Natural killer cell treated with Interleukin-12 subunit alpha and Interleukin-12 subunit beta and Interleukin-15 and Interleukin-18, amount 100 ng/mL, for 72 hours (primary cell): Measurements from ENCODE around the gene TMEM165. TPM values are rescaled to one million over a fixed set of nuclear protein-coding genes. Genes with fewer than 3 reads are reported as not detected.

Experiments used
- ATAC-seq, 2 donors: fragments of 150-1000 bp; cut with Tn5 transposase in 1 of 2; sonication (Bioruptor Pico), chemical (Tn5 transposase) in 1 of 2; 2 replicates each; pipeline ENCODE4 v1.10.0; 2021
- DNase-seq: peaks from one replicate; pipeline ENCODE4 v3.0.0; 2022; ENCODE audit warnings: low spot score
- H3K27ac Mint-ChIP-seq, 2 donors: 1 replicate in 1 of 2; 2 replicates in 1 of 2; pipeline ENCODE4 v1.8.0; 2022; ENCODE audit warnings: mixed read lengths in 2 of 2, mild to moderate bottlenecking in 1 of 2, moderate library complexity in 1 of 2
- H3K27me3 Mint-ChIP-seq, 2 donors: 1 replicate in 1 of 2; 2 replicates in 1 of 2; pipeline ENCODE4 v1.8.0; 2022; ENCODE audit warnings: mixed read lengths in 2 of 2
- H3K36me3 Mint-ChIP-seq: one replicate; pipeline ENCODE4 v1.8.0; 2022; ENCODE audit warnings: mixed read lengths
- H3K4me1 Mint-ChIP-seq, 2 donors: 1 replicate in 1 of 2; 2 replicates in 1 of 2; pipeline ENCODE4 v1.8.0; 2022; ENCODE audit warnings: low read depth in 2 of 2, mixed read lengths in 2 of 2, mild to moderate bottlenecking in 1 of 2
- H3K4me3 Mint-ChIP-seq: one replicate; pipeline ENCODE4 v1.8.0; 2022; ENCODE audit warnings: mixed read lengths
- H3K9me3 Mint-ChIP-seq: 2 replicates; pipeline ENCODE4 v1.8.0; 2022; ENCODE audit warnings: mixed read lengths
- total RNA-seq, 2 donors: library from RNA; stranded (reverse); gene quantifications; one replicate each; pipeline ENCODE4 v1.2.3, GENCODE V29; 2022

TMEM165 gene
- total RNA-seq, 2 donors from 2014 or later, result 134 to 157 TPM

DNA sequence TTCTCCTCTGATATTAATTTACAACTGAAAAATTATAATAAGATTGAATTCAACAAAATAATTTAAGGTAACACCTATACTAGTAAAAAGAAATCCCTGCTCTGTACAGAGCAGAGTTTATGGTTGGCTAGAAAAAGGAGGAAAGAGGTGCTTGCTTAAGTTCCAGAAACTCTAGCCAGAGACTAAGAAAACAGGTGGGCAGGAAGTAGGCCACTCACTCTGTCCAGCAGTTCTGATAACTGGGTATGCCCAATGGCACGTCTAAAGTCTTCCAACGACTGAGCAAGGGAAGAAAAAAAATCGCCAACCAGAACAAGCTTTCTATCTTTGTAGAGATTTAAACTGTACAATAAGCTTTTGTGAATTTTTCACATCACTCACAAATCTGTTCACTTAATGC lies 42.1 kb downstream of the TMEM165 start:
- peaks cover 12% of the 10 kb centered on the region for H3K36me3 Mint-ChIP-seq
- no peak overlapping the region for H3K4me3 Mint-ChIP-seq
- peaks cover 8 to 18% of the 10 kb centered on the region in 2 donors for H3K4me1 Mint-ChIP-seq
- H3K27ac Mint-ChIP-seq, result no peak overlapping the region
- no peaks in the 10 kb centered on the region for H3K27me3 Mint-ChIP-seq
- H3K9me3 Mint-ChIP-seq, result no peaks in the 10 kb centered on the region
- DNase-seq (no peak), ATAC-seq (no peak)

DNA sequence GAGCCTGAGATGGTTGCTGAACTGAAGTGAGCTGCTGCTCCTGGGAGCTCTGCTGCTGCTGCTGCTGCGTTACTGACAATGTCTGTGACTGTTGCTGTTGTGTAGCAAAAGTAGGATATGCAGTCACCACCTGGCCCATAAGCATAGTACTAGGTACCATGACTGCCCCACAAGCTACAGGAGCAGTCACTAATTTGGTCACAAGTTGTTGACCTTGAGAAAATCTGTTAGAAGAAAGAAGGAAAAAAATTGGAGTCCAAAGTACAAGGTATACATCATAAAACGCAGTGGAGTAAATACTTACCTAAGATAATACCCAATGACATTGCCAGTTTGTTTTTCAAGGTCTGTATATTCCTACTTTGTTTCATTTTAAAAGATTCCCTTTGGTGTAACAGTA lies 42.6 kb downstream of the TMEM165 start:
- no peak overlapping the region for H3K27ac Mint-ChIP-seq
- no peak overlapping the region for H3K4me3 Mint-ChIP-seq
- peaks cover 8 to 18% of the 10 kb centered on the region in 2 donors for H3K4me1 Mint-ChIP-seq
- no peak for DNase-seq
- H3K36me3 Mint-ChIP-seq, result peaks cover 12% of the 10 kb centered on the region
- H3K27me3 Mint-ChIP-seq, result no peaks in the 10 kb centered on the region
- no peaks in the 10 kb centered on the region for H3K9me3 Mint-ChIP-seq
- ATAC-seq, result no peak

DNA sequence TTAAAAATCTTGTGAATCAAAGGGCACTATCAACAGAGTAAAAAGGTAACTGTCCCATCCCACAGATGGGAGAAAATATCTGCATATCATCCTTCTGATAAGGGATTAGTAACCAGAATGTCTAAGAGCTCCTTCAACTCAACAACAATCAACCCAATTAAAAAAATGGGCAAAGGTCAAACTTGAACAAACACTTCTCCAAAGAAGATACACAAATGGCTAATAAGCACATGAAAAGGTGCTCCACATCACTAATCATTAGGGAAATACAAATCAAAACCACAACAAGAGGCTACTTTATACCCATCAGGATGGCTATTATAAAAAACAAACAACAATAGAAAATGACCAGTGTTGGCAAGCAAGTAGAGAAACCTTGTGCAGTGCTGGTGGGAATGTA lies 43.3 kb downstream of the TMEM165 start:
- peaks cover 12% of the 10 kb centered on the region for H3K36me3 Mint-ChIP-seq
- no peak overlapping the region for H3K27ac Mint-ChIP-seq
- ATAC-seq (no peak), DNase-seq (no peak)
- H3K9me3 Mint-ChIP-seq, result no peaks in the 10 kb centered on the region
- no peak overlapping the region for H3K4me3 Mint-ChIP-seq
- H3K4me1 Mint-ChIP-seq, result peaks cover 8 to 18% of the 10 kb centered on the region in 2 donors
- H3K27me3 Mint-ChIP-seq, result no peaks in the 10 kb centered on the region

GRCh38 chr4:55440786-55441185 lies 45.0 kb downstream of the TMEM165 start:
- ATAC-seq, result no peak
- H3K4me3 Mint-ChIP-seq, result no peak overlapping the region
- no peaks in the 10 kb centered on the region for H3K27me3 Mint-ChIP-seq
- peaks cover 5% of the 10 kb centered on the region for H3K36me3 Mint-ChIP-seq
- no peaks in the 10 kb centered on the region for H3K9me3 Mint-ChIP-seq
- no peak overlapping the region for H3K27ac Mint-ChIP-seq
- peaks cover 0 to 4% of the 10 kb centered on the region in 2 donors for H3K4me1 Mint-ChIP-seq
- no peak for DNase-seq

- DNase-seq (no peak), ATAC-seq (no peak)
- Mint-ChIP-seq H3K36me3 (peaks cover 5% of the 10 kb centered on the region), H3K27ac (no peak overlapping the region), H3K27me3 (no peaks in the 10 kb centered on the region), H3K4me1 (peaks cover 0 to 4% of the 10 kb centered on the region in 2 donors), H3K9me3 (no peaks in the 10 kb centered on the region), H3K4me3 (no peak overlapping the region)
These were observed 46.8 kb downstream of the TMEM165 start for GRCh38 chr4:55442541-55442940.

DNA sequence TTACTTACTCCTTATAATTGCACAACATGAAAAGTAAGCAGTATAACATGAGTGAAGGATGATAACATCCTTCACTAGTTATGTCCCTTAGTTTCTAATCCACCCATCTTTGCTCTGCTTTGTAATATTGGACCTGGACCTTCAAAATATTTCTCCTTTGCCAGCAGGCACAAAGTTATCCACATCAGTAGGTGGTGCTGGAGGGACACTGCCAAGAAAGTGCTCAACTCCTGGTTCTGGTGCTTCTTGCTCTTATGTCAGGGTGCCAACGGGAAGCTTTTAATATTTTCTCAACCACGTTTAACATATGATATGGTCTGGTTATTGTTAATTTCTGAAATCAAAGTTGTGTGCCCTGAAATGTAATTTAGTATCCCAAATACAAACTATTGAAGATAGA lies 49.1 kb downstream of the TMEM165 start:
- no peak overlapping the region for H3K4me3 Mint-ChIP-seq
- H3K36me3 Mint-ChIP-seq, result peaks cover 10% of the 10 kb centered on the region
- ATAC-seq, result no peak
- DNase-seq, result no peak
- no peak overlapping the region for H3K27ac Mint-ChIP-seq
- H3K27me3 Mint-ChIP-seq, result no peaks in the 10 kb centered on the region
- no peaks in the 10 kb centered on the region for H3K9me3 Mint-ChIP-seq
- H3K4me1 Mint-ChIP-seq, result peaks cover 3 to 4% of the 10 kb centered on the region in 2 donors

GRCh38 chr4:55445921-55446577 lies 50.3 kb downstream of the TMEM165 start:
- ATAC-seq (no peak), DNase-seq (no peak)
- Mint-ChIP-seq H3K4me3 (no peak overlapping the region), H3K4me1 (peaks cover under 1 to 3% of the 10 kb centered on the region in 2 donors), H3K9me3 (no peaks in the 10 kb centered on the region), H3K27me3 (no peaks in the 10 kb centered on the region), H3K27ac (no peak overlapping the region), H3K36me3 (peaks cover 7% of the 10 kb centered on the region)

DNA sequence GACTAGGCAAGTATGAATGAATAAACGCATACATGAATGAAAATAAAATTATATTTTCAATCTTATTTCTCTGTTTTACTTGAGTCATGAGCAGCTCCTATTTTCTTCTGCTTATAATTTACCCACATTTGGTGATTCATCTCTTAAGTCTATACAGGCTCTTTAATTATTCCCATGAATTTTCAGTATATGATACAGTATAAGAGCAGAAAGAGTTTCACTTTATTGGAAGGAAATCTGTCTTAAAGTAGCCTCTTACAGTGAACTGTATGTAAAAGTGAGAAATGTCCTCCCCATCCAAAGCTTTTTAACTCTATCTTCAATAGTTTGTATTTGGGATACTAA lies 50.8 kb downstream of the TMEM165 start:
- Mint-ChIP-seq H3K27me3 (no peaks in the 10 kb centered on the region), H3K4me3 (no peak overlapping the region), H3K36me3 (peaks cover 11% of the 10 kb centered on the region), H3K4me1 (peaks cover 0 to 3% of the 10 kb centered on the region in 2 donors), H3K27ac (no peak overlapping the region), H3K9me3 (no peaks in the 10 kb centered on the region)
- ATAC-seq, result no peak
- DNase-seq, result no peak

- peaks cover 0 to 3% of the 10 kb centered on the region in 2 donors for H3K4me1 Mint-ChIP-seq
- H3K36me3 Mint-ChIP-seq, result peaks cover 11% of the 10 kb centered on the region
- ATAC-seq (no peak), DNase-seq (no peak)
- no peak overlapping the region for H3K27ac Mint-ChIP-seq
- H3K27me3 Mint-ChIP-seq, result no peaks in the 10 kb centered on the region
- no peak overlapping the region for H3K4me3 Mint-ChIP-seq
- no peaks in the 10 kb centered on the region for H3K9me3 Mint-ChIP-seq
These were observed 51.5 kb downstream of the TMEM165 start for GRCh38 chr4:55447108-55447708.

- H3K36me3 Mint-ChIP-seq, result peaks cover 11% of the 10 kb centered on the region
- no peak overlapping the region for H3K4me3 Mint-ChIP-seq
- no peaks in the 10 kb centered on the region for H3K9me3 Mint-ChIP-seq
- DNase-seq (no peak), ATAC-seq (no peak)
- H3K27me3 Mint-ChIP-seq, result no peaks in the 10 kb centered on the region
- H3K4me1 Mint-ChIP-seq, result peaks cover 0 to 3% of the 10 kb centered on the region in 2 donors
- no peak overlapping the region for H3K27ac Mint-ChIP-seq
These were observed 52.1 kb downstream of the TMEM165 start for GRCh38 chr4:55447831-55448230.

DNA sequence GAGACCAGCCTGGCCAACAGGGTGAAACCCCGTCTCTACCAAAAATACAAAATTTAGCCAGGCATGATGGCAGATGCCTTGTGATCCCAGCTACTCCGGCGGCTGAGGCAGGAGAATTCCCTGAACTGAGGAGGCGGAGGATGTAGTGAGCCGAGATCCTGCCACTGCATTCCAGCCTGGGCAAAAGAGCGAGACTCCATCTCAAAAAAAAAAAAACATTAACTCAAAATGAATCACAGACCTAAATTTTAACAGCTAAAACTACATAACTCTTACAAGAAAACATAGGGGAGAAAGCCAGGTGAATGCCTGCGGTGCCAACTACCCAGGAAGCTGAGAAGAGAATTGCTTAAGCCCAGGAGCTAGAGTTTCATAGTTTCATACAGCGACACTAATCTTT lies 54.8 kb downstream of the TMEM165 start:
- H3K9me3 Mint-ChIP-seq, result no peaks in the 10 kb centered on the region
- peaks cover 0 to 3% of the 10 kb centered on the region in 2 donors for H3K4me1 Mint-ChIP-seq
- H3K36me3 Mint-ChIP-seq, result peaks cover 11% of the 10 kb centered on the region
- no peak for ATAC-seq
- no peak overlapping the region for H3K27ac Mint-ChIP-seq
- no peak for DNase-seq
- no peaks in the 10 kb centered on the region for H3K27me3 Mint-ChIP-seq
- no peak overlapping the region for H3K4me3 Mint-ChIP-seq

DNA sequence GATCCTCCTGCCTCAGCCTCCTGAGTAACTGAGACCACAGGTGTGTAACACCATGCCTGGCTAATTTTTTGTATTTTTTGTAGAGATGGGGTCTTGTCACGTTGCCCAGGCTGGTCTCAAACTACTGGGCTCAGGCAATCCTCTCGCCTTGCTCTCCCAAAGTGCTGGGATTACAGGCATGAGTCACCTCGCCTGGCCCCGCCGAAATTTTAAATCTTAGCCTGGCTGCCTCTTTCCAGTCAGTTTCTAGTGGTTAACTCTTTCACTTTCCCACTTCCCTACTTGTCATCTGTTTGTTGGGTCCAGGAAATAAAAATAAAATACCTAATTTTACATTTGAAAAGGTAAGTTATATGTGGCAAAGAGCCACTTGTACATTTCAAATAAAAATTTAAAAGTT lies 62.4 kb downstream of the TMEM165 start:
- Mint-ChIP-seq H3K36me3 (no peaks in the 10 kb centered on the region), H3K4me3 (no peak overlapping the region), H3K4me1 (no peaks in the 10 kb centered on the region), H3K27me3 (no peaks in the 10 kb centered on the region), H3K9me3 (no peaks in the 10 kb centered on the region), H3K27ac (no peak overlapping the region)
- ATAC-seq, result no peak
- no peak for DNase-seq

DNA sequence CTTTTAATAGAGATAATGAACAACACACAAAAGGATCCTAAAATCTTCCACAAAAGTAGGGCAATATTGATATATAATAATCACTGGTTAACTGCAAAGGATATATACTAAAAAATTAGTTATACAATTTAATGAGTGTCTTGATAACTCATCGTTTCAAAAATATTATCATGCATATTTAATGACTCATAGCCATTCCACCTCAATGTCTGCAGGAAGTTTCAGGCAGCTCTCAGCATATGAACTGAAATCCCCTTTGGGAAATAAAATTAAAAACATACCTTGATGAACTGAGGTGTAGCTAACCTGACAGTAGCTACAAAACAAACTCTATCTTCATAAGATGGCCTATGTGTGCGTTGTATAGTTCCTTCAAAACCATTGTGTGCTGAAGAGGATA lies 62.9 kb downstream of the TMEM165 start:
- H3K4me3 Mint-ChIP-seq, result no peak overlapping the region
- no peak overlapping the region for H3K27ac Mint-ChIP-seq
- H3K36me3 Mint-ChIP-seq, result no peaks in the 10 kb centered on the region
- no peaks in the 10 kb centered on the region for H3K27me3 Mint-ChIP-seq
- ATAC-seq (no peak), DNase-seq (no peak)
- no peaks in the 10 kb centered on the region for H3K9me3 Mint-ChIP-seq
- no peaks in the 10 kb centered on the region for H3K4me1 Mint-ChIP-seq

DNA sequence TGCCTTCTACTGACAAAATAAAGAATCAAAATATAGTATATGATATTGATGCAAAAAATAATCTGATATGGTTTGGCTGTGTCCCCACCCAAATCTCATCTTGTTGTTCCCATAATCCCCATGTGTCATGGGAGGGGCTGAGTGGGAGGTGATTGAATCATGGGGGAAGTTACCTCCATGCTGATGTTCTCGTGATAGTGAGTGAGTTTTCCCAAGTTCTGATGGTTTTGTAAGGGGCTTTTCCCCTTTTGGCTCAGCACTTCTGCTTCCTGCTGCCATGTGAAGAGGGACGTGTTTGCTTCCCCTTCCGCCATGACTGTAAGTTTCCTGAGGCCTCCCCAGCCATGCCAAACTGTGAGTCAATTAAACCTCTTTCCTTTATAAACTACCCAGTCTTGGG lies 70.2 kb downstream of the TMEM165 start:
- DNase-seq, result no peak
- H3K36me3 Mint-ChIP-seq, result peaks cover 10% of the 10 kb centered on the region

GRCh38 chr4:55468724-55469123 lies 73.0 kb downstream of the TMEM165 start:
- ATAC-seq, result no peak
- Mint-ChIP-seq H3K27me3 (no peaks in the 10 kb centered on the region), H3K36me3 (peaks cover 10% of the 10 kb centered on the region)

More for the DNA sequence above, 70.2 kb downstream of the TMEM165 start:
- peaks cover 4% of the 10 kb centered on the region for H3K9me3 Mint-ChIP-seq
- H3K4me3 Mint-ChIP-seq, result no peak overlapping the region
- H3K4me1 Mint-ChIP-seq, result no peaks in the 10 kb centered on the region
- H3K27me3 Mint-ChIP-seq, result no peaks in the 10 kb centered on the region
- no peak for ATAC-seq
- no peak overlapping the region for H3K27ac Mint-ChIP-seq

More at GRCh38 chr4:55468724-55469123, 73.0 kb downstream of the TMEM165 start:
- no peaks in the 10 kb centered on the region for H3K4me1 Mint-ChIP-seq
- no peak for DNase-seq
- no peak overlapping the region for H3K27ac Mint-ChIP-seq
- peaks cover 4% of the 10 kb centered on the region for H3K9me3 Mint-ChIP-seq
- no peak overlapping the region for H3K4me3 Mint-ChIP-seq
